Calu3 (cell line): ENCODE results near the gene TBX18. TPM values are rescaled to one million over a fixed set of nuclear protein-coding genes. Genes with fewer than 3 reads are reported as not detected.

Source experiments
- BruUV-seq: library from RNA; stranded (reverse); fragments of 400-500 nt; replicated peaks from 2 replicates; lab custom pipeline; 2021; lab: Mats Ljungman, UMichigan
- CTCF ChIA-PET: fragments of 300-600 bp; sonication (Branson Sonifier 250); formaldehyde crosslinking; loops from one replicate; lab custom pipeline; 2022; ENCODE audit warnings: antibody characterized with exemption; lab: Charles Lee
- DNase-seq: peaks from one replicate; pipeline ENCODE4 v3.0.0; 2022
- H3K27ac Mint-ChIP-seq: one replicate; pipeline ENCODE4 v1.8.0; 2022; ENCODE audit warnings: mixed read lengths; ENCODE audit not compliant: unreplicated experiment
- H3K27me3 Mint-ChIP-seq: one replicate; pipeline ENCODE4 v1.8.0; 2022; ENCODE audit warnings: mixed read lengths; ENCODE audit not compliant: unreplicated experiment
- H3K36me3 Mint-ChIP-seq: one replicate; pipeline ENCODE4 v1.8.0; 2022; ENCODE audit warnings: mild to moderate bottlenecking, moderate library complexity, mixed read lengths; ENCODE audit not compliant: insufficient read depth, unreplicated experiment
- H3K4me1 Mint-ChIP-seq: one replicate; pipeline ENCODE4 v1.8.0; 2022; ENCODE audit warnings: mild to moderate bottlenecking, low read depth, mixed read lengths; ENCODE audit not compliant: unreplicated experiment
- H3K4me3 Mint-ChIP-seq: one replicate; pipeline ENCODE4 v1.8.0; 2022; ENCODE audit warnings: mild to moderate bottlenecking, low read depth, moderate library complexity, mixed read lengths; ENCODE audit not compliant: unreplicated experiment
- H3K9me3 Mint-ChIP-seq: one replicate; pipeline ENCODE4 v1.8.0; 2022; ENCODE audit warnings: low read depth, mixed read lengths; ENCODE audit not compliant: unreplicated experiment
- intact Hi-C: fragments of 100-400 bp; cut with micrococcal nuclease; formaldehyde crosslinking; loops from one replicate; pipeline ENCODE4 v1.10.0; 2022; ENCODE audit not compliant: unreplicated experiment
- total RNA-seq: library from RNA; stranded (reverse); gene quantifications from 2 replicates; pipeline ENCODE4 v1.2.3, GENCODE V29; 2022
- TF ChIP-seq, protein P1 (sequence below): fragments of 200-600 bp; IDR thresholded peaks from one replicate; pipeline ENCODE4 v1.8.0; 2022; ENCODE audit warnings: antibody characterized with exemption; ENCODE audit not compliant: unreplicated experiment

TBX18 gene
- total RNA-seq, 1 experiment from 2014 or later = 48.5 TPM

DNA sequence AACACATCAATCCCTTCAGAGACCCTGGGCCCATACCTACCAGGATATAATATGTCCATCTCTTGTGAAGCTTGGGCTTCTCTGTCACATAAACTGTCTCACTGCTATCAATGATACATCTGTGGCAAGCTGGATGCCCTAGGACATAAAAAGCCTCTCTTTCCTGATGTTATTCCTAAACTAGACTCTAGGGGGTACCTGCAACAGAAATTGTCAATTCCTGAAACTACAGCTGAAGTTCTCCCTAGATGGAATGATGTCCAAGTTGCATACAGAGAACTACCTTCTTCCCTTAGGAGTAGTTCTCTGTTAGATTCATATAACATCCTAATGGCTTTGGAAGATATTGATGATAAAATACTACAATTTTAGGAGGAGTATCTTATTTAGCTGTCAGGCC is 35.8 kb downstream of the TBX18 start:
- Mint-ChIP-seq H3K4me1 (no peaks in the 10 kb centered on the region), H3K27me3 (no peaks in the 10 kb centered on the region), H3K27ac (no peak overlapping the region), H3K9me3 (no peaks in the 10 kb centered on the region), H3K4me3 (no peak overlapping the region), H3K36me3 (no peaks in the 10 kb centered on the region)
- no peak for DNase-seq
- CTCF ChIA-PET = interaction anchor here (0.6 to 1.2 kb wide), 2 partner anchors 48 to 120 kb away, joined by 3 read pairs; no protein-coding TSS in a partner anchor
- TF ChIP-seq, protein P1, sequence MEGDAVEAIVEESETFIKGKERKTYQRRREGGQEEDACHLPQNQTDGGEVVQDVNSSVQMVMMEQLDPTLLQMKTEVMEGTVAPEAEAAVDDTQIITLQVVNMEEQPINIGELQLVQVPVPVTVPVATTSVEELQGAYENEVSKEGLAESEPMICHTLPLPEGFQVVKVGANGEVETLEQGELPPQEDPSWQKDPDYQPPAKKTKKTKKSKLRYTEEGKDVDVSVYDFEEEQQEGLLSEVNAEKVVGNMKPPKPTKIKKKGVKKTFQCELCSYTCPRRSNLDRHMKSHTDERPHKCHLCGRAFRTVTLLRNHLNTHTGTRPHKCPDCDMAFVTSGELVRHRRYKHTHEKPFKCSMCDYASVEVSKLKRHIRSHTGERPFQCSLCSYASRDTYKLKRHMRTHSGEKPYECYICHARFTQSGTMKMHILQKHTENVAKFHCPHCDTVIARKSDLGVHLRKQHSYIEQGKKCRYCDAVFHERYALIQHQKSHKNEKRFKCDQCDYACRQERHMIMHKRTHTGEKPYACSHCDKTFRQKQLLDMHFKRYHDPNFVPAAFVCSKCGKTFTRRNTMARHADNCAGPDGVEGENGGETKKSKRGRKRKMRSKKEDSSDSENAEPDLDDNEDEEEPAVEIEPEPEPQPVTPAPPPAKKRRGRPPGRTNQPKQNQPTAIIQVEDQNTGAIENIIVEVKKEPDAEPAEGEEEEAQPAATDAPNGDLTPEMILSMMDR = peak; percentile 46
- intact Hi-C loops = no loop called here
- no TSS peak for BruUV-seq

GRCh38 chr6:84719152-84719551 is 45.2 kb downstream of the TBX18 start:
- Mint-ChIP-seq H3K4me3 (no peak overlapping the region), H3K27ac (no peak overlapping the region), H3K9me3 (no peaks in the 10 kb centered on the region), H3K4me1 (no peaks in the 10 kb centered on the region), H3K27me3 (no peaks in the 10 kb centered on the region), H3K36me3 (no peaks in the 10 kb centered on the region)
- TF ChIP-seq, protein P1 = no peak
- intact Hi-C loops = no loop called here
- CTCF ChIA-PET = no interaction called here
- DNase-seq = no peak
- no TSS peak for BruUV-seq

DNA sequence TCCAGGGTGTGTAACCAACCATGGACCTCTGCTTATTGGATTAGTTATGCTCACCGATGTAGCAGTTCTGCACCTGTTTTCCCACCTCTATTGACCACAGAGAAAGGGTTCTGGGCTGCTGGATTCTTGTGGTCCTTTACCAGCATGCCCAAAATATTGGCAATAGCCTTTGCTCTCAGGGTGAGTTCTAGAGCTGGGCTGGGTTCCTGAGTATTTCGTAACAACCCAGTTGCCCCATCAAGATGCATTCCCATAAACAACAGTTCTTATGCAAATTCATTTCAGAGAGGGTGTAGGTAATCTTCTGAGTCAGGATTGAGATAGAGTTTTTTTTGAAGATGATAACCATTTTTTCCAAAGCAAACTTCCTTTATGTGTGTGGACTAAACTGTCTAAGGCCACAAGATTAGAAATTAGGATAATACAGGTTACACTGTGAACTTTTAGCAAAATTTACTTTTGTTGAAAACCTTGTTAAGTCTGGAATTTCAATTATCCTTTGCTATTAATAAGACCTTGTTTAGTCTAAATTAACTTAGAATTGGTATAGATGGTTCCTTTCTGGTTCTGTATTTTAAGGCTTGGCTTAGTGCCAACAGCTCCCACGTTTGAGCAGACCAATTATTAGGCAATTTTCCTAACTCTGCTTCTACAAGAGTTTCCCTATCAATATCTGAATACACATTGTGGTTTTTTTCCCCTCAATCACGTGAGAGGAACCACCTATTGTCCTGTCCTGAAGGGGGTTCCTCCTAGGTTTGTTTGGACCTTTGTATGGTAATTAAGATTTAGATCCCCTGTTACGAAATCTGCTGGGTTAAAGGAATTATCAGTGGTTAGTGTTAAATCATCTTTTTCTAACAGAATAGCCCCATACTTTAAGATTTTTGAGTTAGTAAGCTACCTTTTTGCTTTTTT is 46.1 kb downstream of the TBX18 start:
- TF ChIP-seq, protein P1 = no peak
- Mint-ChIP-seq H3K27me3 (no peaks in the 10 kb centered on the region), H3K4me3 (no peak overlapping the region), H3K36me3 (no peaks in the 10 kb centered on the region), H3K4me1 (no peaks in the 10 kb centered on the region), H3K27ac (no peak overlapping the region), H3K9me3 (no peaks in the 10 kb centered on the region)
- CTCF ChIA-PET = no interaction called here
- BruUV-seq = no TSS peak
- intact Hi-C loops = no loop called here
- DNase-seq = no peak

GRCh38 chr6:84709121-84709520 is 55.3 kb downstream of the TBX18 start:
- Mint-ChIP-seq H3K4me1 (no peaks in the 10 kb centered on the region), H3K27ac (no peak overlapping the region), H3K9me3 (no peaks in the 10 kb centered on the region), H3K4me3 (no peak overlapping the region), H3K36me3 (no peaks in the 10 kb centered on the region), H3K27me3 (no peaks in the 10 kb centered on the region)
- intact Hi-C loops = no loop called here
- no TSS peak for BruUV-seq
- no peak for DNase-seq
- TF ChIP-seq, protein P1 = no peak
- CTCF ChIA-PET = no interaction called here
